Activated CD4-positive, alpha-beta T cell treated with anti-CD3 and anti-CD28 coated beads for 24 hours (primary cell): ENCODE data around the gene ADCY2.
A peak's percentile ranks its signal among the peaks of the same experiment; 100 is the strongest.

ENCODE experiments used
- DNase-seq, 2 donors: peaks; one replicate each; pipeline ENCODE4 v3.0.0-alpha.2; 2020; ENCODE audit warnings: low read depth in 2 of 2

Gene ADCY2

DNA sequence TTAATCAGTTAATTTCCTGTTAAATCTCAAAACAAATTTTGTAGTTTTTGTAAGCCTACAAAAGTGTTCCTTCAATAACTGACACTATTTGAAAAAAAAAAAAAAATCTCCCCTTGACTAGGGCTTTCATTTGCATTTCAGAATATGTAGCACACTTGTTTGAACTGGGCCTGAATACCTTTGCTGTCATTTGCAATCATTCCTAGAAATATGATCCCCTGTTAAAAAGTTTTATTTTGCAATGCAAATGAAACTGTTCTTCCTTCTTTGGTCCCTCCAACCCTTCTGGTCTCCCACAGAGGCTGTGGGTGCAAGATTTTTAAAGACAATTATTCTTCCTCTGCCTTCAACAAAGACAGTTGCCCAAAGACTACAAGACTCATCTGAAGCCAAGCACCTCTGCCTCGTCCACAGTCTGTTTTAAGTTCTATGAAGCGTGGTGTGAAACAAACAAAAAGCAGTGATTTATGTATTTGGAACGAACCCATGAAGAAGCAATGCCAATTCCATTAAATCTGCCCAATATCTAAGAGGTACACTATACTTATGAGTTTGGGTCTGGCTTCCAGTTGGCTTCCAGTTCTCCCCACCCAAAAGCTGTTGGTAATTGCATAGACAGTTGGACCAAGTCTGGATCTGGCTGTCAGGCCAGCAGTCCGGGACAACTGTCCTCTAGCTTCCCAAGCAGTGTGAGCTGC is 388.9 kb downstream of the ADCY2 start:
- DNase-seq, result no peak

DNA sequence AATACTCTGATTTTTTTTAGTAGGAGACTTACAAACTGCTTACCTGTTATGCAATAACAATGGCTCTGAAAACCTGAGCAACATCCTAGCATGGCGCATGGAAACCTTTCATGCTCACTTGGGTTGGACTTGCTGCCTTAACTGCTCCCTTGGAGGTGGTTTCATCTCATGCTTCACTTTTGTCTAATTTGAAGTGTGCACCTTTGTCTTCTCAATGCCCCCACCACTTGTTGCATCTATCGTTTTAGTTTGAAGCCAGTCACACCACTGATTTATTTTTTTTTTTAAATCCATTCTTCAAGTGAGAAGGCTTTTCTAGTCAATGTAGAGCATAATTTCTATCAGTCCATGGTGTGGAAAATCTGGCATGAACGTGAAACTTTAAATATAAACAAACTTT is 391.8 kb downstream of the ADCY2 start:
- DNase-seq, result no peak

DNA sequence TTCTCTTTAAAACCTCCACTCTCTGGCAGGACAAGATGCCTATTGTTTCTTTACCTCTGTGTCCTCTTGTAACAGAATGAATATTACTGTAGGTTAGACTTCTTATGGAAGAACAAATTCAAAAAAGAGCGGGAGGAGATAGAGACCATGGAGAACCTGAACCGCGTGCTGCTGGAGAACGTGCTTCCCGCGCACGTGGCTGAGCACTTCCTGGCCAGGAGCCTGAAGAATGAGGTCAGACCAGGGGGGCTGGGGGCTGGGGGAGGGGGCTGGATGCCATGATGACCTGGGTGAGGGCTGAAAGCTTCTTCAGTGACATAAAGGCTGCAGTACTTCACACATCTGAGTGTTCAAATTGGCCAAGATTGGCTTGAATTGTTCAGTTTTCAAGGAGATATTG is 393.6 kb downstream of the ADCY2 start:
- DNase-seq, result no peak

DNA sequence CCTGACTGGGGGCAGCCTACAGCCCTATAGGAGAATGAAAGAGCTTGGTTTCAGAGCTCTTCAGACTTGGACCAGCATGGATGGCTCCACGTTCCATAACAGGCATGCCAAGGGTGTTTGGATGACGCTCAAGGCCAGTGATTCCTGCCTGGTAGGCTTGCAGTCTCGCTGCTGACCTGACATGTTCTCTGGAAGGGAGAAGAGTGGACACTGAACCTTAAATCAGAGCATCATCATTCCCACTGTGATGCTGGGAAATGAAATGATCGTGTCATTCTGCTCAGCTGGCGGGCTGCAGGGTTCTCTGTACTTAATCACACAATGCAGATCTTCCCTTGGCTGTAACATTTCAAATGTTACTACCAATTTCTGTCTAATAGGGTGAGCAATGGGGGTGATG is 398.0 kb downstream of the ADCY2 start:
- DNase-seq, result no peak

DNA sequence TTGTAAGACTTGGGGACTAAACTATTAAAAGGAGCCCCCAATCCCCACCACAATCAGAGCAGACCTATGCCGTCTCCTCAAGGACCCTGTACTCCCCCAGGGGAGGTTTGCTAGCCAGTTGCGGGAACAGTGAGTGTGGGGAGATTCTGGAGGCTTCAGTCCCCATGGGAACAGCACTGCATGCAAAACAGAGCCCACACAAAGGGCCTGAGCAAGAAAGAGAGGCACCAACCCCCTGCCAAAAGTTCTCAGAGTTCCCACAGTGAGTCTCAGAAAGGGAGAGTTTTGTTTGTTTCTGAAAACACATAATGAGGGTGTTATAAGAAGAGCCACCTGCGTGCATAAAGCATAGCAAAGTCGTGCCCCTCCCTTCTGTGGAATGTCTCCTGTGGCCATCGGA is 398.4 kb downstream of the ADCY2 start:
- no peak for DNase-seq

DNA sequence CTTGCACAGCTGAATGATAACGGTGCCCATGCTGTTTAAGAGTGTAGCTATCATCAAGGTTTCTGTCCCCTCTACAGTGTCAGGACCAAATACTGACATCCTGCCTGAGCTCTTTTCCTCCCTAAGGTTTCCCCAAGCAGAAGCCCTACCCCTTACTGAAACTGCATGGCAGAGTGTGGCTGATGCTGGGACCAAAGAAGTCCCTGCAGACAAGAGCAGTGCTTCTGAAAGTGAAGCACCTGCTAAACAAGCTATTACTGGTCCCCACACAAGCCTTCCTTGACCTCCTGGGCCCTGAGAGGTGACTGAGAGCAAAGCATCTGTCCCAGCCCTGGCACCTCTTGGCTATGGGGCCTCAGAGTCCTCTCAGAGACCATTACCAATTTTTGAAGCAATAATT is 398.9 kb downstream of the ADCY2 start:
- no peak for DNase-seq

DNA sequence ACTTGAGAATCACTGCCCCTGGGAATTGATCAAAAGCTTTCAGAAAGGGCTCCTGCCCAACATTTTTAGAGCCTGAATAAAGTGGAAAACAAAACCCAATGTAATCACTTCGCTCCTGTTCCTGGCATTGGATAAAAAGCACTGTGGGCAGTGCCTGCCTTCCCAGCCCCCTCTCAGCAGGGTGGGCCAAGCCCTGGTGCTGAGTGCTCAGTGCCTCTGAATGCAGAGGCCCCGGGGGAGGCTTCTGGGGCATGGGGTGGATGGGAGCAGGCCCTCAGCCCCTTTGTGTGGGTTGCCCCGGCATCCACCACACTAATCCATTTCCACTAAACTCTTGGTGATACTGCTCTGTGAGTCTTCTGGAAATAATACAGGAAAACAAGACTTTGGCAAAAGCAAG is 399.4 kb downstream of the ADCY2 start:
- DNase-seq, result no peak

DNA sequence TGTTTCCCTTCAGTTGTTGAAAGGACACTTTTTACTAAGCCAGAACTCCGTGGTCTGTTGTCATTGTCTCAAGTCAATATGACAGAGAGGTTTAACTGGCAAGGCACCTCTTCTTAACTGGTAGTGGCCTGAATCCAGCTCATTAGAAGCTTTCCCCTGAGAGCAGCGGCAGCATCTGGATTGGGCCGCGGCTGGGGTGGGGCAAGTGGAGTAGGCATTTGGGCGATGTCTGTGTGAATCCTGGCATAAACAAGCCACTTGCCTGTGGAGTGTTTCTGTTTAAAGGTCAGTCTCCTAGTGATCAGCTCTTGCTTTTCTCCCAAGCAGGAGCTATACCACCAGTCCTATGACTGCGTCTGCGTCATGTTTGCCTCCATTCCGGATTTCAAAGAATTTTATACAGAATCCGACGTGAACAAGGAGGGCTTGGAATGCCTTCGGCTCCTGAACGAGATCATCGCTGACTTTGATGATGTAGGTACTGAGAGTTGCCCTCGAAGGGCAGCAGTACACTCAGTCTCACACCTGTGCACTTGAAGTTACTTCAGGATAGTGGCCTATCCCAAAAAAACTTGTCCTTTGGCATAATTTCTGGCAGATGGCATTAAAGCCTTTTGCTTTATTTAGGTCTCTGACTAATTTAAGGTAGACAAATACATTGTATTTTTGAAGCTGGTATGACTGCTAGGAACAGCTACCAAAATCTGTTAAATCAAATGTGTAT is 406.1 kb downstream of the ADCY2 start:
- DNase-seq, result no peak

DNA sequence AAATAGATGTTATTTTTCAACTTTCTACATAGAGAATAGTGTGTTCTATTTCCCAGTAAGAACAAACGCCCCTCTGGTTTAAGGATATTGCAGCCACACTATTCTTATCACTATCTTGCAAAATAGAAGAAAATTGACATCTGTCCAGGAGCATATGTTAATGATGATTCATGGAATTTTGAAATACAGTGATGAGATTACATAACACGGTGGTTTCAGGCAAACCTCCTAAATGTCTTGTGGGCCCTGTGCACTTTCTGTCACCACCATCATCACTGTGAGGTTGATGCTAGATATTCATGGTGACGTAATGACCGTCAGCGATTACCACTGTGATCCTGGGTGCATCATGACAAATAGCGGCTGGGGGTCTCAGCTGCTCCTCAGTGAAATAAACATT is 406.9 kb downstream of the ADCY2 start:
- no peak for DNase-seq

DNA sequence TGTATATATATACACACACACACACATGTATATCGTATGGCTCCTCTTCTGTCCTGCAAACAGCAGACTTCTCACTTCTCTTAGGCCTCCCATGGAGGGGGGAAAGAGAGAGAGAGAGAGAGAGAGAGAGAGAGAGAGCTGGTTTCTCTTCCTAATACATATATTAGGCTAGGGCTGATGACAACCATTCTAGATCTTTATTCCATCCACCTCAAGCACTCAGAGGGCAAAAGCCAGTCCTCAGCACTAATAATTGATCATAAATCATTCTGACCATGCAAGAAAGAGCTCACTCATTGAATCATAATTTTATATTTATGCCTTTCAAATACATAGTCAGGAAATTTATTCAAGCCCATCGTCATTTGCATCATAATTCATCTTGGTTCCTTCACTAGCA is 408.0 kb downstream of the ADCY2 start:
- DNase-seq, result no peak

DNA sequence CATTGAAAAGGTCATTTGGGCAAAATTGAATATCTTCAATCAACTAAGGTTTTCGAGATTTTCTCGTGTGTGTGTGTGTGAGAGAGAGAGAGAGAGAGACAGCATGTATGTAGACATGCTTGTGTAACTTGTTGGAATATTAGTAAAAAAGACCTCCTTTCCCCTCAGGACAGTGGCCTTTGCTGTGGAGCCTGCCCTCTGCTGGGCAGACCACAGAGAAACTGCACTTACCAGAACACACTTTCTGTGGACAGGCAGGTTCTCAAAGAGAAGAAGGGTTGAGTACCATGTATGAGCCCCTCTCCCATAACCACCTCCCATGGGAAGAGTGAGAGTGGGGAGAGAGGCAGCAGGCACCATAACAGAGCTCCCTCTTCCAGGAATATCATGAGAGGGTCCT is 409.4 kb downstream of the ADCY2 start:
- DNase-seq, result no peak

DNA sequence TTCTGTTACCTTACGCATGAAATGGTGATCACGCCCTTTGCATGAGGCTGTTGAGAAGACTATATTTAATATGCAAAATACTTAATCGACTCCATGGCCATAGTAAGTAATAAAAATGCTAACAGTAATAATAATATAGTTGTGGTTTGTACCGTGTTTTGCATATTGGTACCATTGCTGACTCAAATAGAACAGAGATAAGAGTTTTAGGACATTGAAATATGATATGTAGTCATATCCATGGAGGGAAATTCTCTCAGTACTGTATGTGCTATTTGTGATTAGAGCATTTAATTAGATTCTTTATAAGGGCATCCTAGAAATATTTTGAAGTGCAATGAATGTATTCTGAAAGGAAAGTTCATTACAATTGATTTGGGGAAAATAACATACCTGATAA is 413.1 kb downstream of the ADCY2 start:
- DNase-seq, result no peak

DNA sequence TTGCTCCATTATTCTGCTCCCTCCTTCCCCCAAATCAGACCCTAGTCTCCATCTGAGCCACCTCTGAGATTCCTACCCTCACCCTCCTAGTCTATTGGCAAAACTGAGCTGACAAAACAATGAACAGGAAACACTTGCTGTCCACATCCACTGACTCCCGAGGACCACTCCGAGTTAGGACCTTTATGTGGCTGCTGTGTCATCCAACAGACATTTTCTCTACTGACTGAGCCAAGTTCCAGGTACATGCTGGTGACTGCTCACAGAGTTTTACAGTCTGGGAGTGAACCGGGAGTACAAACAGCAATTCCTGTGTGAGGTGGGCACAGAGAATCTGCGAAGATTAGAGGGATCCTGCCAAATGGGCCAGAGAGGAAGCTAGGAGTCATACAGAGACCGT is 415.8 kb downstream of the ADCY2 start:
- no peak for DNase-seq

DNA sequence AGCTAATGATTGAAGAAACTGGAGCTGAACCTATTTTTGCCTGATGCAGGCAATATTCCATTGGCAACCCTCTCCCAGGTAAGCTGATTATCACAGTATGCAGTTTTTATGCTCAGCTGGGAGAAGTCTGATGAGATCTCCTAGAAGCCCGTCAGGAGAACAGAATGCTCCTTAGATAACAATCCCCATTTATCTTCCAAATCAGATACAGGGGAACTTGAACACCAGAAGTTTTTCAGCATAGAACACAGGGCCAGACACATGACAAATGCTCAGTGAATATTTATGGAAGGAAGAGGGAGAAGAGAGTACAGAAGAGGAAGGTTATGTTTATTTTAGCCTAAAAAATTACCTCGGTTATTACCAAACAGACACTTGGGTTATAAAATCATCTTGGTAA is 417.1 kb downstream of the ADCY2 start:
- DNase-seq, result no peak

DNA sequence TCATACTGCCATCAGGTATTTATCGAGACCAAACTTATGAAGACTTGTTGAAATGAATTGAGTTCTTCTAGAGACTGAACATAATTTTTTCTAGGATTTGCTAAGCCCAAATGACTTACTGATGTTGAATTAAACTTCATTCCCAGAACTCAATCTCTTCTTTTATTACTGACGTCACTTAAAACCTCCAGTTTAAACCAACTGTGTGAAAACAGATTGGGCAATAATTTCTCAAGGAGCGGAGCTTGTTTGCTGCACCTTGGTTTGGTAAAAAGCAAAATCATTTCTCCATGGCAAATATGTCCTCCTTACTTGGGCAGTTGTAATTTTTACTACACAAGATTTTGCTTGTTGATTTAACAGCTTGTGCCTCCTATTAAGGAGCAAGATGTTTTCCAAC is 417.6 kb downstream of the ADCY2 start:
- no peak for DNase-seq

DNA sequence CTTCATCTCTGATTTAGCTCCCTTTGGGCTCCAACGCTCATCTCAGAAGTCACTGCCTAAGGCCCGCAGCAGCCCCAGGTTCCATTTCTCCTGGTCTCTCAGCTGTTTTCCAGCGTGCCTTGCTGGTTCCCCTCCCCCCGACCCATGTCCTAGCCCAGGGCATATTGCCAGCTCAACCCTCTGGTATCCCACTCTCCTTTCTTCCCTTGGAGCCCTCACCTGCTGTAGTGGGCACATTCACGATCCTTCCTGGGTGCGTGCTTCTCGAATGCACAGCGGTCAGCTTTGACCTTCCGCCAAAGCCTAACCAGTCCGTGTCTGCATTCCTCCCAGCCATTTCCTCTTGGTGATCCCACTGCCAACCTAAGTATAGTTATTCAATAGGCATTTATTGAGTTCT is 418.9 kb downstream of the ADCY2 start:
- no peak for DNase-seq

DNA sequence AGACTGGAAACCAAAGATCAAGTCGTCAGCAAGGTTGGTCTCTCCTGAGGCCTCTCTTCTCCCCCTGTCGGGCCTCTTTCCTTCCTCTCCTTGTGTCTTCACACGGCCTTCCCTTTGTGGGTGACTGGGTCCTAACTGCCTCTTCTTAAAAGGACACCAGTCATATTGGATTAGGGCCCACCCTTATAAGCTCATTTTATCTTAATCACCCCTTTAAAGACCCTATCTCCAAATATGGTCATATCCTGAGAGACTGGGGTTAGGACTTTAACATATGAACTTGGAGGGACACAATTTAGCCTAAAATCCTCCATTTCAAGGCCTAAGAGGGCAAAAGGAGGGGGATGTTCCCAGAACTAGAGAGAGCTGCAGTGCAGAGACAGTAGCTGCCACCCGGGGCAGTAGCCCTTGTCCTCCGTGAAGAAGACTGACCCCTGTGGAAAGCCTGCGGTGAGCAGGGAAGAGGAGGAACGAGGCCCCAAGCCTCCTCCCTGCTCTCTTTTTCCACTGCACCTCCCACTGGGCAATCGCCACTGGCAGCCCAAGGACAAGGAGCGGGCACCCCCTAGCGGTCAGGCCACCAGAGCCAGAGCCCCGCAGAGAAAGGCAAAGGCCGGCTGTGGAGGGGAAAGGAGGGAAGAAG is 420.1 kb downstream of the ADCY2 start:
- peak; percentile 32 to 60 for DNase-seq

DNA sequence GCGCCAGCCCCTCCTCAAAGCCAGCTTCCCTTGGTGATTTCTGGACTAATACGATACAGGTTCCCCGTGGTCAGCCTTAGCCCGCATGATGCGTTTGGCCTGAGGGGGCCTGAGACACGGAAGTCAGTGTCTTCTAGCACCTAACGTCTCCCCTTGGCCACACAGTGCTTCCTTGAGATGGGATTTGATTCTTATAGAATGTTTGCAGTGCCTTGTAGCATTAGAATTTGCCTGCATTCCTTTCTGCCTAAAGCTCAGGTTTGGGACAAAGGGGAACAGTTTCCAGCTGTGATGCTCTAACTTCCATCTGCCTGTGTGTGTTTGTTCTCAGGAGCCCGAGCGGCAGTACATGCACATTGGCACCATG is 420.6 kb downstream of the ADCY2 start:
- DNase-seq, result no peak

DNA sequence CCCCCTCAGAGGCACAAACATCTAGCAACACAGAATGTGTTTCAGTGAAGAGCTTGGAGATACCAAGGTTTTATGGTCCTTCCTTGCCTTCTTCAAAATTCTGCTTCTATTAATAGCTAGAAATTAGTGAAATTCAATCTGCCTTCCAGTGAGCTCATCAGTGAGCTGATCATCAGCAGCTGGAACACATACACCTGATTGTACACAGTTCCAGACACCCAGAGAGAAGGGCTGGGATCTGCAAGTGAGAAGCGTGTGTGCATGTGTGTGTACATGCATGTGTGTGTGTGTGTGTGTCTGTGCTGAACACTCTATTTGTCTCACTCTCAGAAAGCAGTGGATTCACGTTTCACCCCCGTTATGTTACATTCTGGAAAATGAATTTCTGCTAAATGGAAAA is 426.5 kb downstream of the ADCY2 start:
- DNase-seq, result no peak

DNA sequence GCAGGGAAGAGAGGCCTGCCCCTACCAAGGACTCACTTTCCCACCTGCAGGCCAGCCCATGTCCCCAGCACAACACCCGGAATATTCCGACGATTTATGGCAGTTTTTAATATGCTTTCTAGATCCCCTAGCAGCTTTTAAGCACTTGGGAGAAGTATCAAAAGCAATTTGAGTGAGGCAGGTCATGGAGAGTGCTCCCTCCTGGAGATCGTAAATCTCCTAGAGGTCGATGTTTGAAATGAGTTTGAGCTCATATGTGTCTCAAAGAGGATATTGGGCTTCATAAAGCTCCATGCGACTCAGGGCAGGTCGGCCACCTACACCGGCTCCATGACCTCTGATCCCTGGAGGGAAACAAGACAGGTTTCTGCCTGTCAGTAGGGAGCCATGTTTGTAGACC is 427.7 kb downstream of the ADCY2 start:
- no peak for DNase-seq

DNA sequence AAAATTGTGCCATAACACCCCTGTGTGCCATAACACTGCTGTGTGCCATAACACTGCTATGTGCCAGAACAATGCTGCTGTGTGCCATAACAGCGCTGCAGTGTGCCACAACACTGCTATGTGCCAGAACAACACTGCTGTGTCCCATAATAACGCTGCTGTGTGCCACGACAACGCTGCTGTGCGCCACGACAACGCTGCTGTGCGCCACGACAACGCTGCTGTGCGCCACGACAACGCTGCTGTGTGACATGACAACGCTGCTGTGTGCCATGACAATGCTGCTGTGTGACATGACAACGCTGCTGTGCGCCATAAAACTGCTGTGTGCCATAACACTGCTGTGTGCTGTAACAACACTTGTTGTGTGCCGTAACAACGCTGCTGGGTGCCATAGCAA is 429.1 kb downstream of the ADCY2 start:
- no peak for DNase-seq

DNA sequence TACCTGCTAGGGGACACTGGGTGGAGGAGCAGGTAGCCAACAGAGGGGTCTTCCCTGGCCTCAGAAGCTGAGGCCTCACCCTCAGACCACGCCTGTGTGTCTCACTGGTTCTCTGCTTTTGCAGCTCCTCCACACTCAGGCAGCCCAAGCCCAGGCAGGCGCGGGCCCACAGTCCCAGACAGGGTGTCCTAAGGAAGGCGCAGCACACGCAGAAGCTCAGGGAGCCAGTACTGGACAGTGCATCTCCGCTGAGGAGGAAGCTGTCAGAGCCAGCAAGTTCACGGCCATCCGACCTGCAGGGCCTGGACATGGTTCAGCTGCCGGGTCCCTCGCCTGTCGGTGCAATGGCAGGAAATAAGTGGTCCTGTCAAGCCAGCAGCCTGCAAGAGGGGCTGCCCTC is 429.7 kb downstream of the ADCY2 start:
- no peak for DNase-seq

DNA sequence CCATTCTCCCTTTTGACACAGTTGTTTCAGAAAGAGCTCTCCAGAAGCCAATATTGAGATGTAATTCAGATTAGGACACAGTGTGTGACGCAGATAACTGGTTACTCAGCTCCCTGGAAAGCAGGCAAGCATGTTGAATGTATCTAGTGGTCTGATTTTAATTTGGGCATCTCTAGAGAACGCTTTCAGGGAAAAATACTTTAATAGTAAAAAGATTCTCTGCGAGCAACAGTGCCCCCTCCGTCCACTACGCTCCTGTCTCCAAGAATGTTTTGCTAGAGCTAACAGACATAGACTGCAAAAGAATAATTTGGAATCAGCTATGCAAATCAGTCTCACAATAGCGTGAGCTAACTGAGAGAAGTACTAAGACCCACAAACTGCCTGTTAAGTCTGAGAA is 431.7 kb downstream of the ADCY2 start:
- no peak for DNase-seq
